ENCODE measurements around the gene GTF3A.

GRCh38 chr13:27411341-27411740 lies 13.1 kb upstream of the GTF3A start:
- TF ChIP-seq CTCF (IDR thresholded peaks at IDR 0.05) (no peak), POLR2AphosphoS5 (IDR thresholded peaks at IDR 0.05) (no peak), POLR2A (IDR thresholded peaks at IDR 0.05; ENCODE audit: low read depth) (no peak)
